ENCODE measurements around the gene ZDHHC12. TPM values are rescaled to one million over a fixed set of nuclear protein-coding genes. Genes with fewer than 3 reads are reported as not detected.

Gene ZDHHC12
- total RNA-seq, 2 donors from 2014 or later: 37.0 to 70.3 TPM

GRCh38 chr9:128731093-128731492 is 7.2 kb upstream of the ZDHHC12 start:
- H3K9me3 ChIP-seq: no peaks in the 10 kb centered on the region
- no peak for ATAC-seq (ENCODE audit: insufficient number of reproducible peaks, low FRiP score, low read depth)
- no peaks in the 10 kb centered on the region for H3K27me3 ChIP-seq (replicated peaks; ENCODE audit: insufficient read depth)
- H3K4me3 ChIP-seq: no peak overlapping the region
- no peaks in the 10 kb centered on the region for H3K4me1 ChIP-seq (ENCODE audit: control insufficient read depth in 1 of 2, low read depth in 2 of 2)
- DNase-seq (ENCODE audit: low spot score): no peak
- peaks cover 25% of the 10 kb centered on the region for H3K36me3 ChIP-seq
- H3K27ac ChIP-seq: no peak overlapping the region
- TF ChIP-seq, protein P1, sequence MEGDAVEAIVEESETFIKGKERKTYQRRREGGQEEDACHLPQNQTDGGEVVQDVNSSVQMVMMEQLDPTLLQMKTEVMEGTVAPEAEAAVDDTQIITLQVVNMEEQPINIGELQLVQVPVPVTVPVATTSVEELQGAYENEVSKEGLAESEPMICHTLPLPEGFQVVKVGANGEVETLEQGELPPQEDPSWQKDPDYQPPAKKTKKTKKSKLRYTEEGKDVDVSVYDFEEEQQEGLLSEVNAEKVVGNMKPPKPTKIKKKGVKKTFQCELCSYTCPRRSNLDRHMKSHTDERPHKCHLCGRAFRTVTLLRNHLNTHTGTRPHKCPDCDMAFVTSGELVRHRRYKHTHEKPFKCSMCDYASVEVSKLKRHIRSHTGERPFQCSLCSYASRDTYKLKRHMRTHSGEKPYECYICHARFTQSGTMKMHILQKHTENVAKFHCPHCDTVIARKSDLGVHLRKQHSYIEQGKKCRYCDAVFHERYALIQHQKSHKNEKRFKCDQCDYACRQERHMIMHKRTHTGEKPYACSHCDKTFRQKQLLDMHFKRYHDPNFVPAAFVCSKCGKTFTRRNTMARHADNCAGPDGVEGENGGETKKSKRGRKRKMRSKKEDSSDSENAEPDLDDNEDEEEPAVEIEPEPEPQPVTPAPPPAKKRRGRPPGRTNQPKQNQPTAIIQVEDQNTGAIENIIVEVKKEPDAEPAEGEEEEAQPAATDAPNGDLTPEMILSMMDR (IDR thresholded peaks at IDR 0.05): no peak

- DNase-seq (ENCODE audit: low spot score) (no peak), ATAC-seq (ENCODE audit: insufficient number of reproducible peaks, low FRiP score, low read depth) (no peak)
- H3K27me3 ChIP-seq (replicated peaks; ENCODE audit: insufficient read depth): no peaks in the 10 kb centered on the region
- no peaks in the 10 kb centered on the region for H3K9me3 ChIP-seq
- peaks cover 19% of the 10 kb centered on the region for H3K36me3 ChIP-seq
- H3K4me1 ChIP-seq (ENCODE audit: control insufficient read depth in 1 of 2, low read depth in 2 of 2): peaks cover 0 to 1% of the 10 kb centered on the region in 2 donors
- no peak overlapping the region for H3K27ac ChIP-seq
- H3K4me3 ChIP-seq: no peak overlapping the region
- TF ChIP-seq, protein P1 (IDR thresholded peaks at IDR 0.05): no peak
Observed at GRCh38 chr9:128729766-128730517, 6.0 kb upstream of the ZDHHC12 start.

- Histone ChIP-seq H3K27me3 (replicated peaks; ENCODE audit: insufficient read depth) (no peaks in the 10 kb centered on the region), H3K4me3 (no peak overlapping the region), H3K9me3 (no peaks in the 10 kb centered on the region), H3K36me3 (peaks cover 13% of the 10 kb centered on the region), H3K4me1 (ENCODE audit: control insufficient read depth in 1 of 2, low read depth in 2 of 2) (peaks cover 0 to 8% of the 10 kb centered on the region in 2 donors), H3K27ac (no peak overlapping the region)
- TF ChIP-seq, protein P1 (IDR thresholded peaks at IDR 0.05): no peak
- no peak for DNase-seq (ENCODE audit: low spot score)
- ATAC-seq (ENCODE audit: insufficient number of reproducible peaks, low FRiP score, low read depth): no peak
Observed at GRCh38 chr9:128729302-128729701, 5.4 kb upstream of the ZDHHC12 start.

- Histone ChIP-seq H3K4me3 (no peak overlapping the region), H3K9me3 (no peaks in the 10 kb centered on the region), H3K27ac (no peak overlapping the region), H3K36me3 (peaks cover 13% of the 10 kb centered on the region), H3K27me3 (replicated peaks; ENCODE audit: insufficient read depth) (no peaks in the 10 kb centered on the region), H3K4me1 (ENCODE audit: control insufficient read depth in 1 of 2, low read depth in 2 of 2) (peaks cover 0 to 12% of the 10 kb centered on the region in 2 donors)
- TF ChIP-seq, protein P1 (IDR thresholded peaks at IDR 0.05): no peak
- DNase-seq (ENCODE audit: low spot score) (no peak), ATAC-seq (ENCODE audit: insufficient number of reproducible peaks, low FRiP score, low read depth) (no peak)
Observed at GRCh38 chr9:128728298-128728697, 4.4 kb upstream of the ZDHHC12 start.

- H3K27me3 ChIP-seq (replicated peaks; ENCODE audit: insufficient read depth): no peaks in the 10 kb centered on the region
- no peak for ATAC-seq (ENCODE audit: insufficient number of reproducible peaks, low FRiP score, low read depth)
- TF ChIP-seq, protein P1 (IDR thresholded peaks at IDR 0.05): no peak
Observed at GRCh38 chr9:128727640-128728248, 3.8 kb upstream of the ZDHHC12 start.

More at GRCh38 chr9:128727640-128728248, 3.8 kb upstream of the ZDHHC12 start:
- Histone ChIP-seq H3K27ac (no peak overlapping the region), H3K4me3 (no peak overlapping the region), H3K9me3 (no peaks in the 10 kb centered on the region), H3K4me1 (ENCODE audit: control insufficient read depth in 1 of 2, low read depth in 2 of 2) (peaks cover 0 to 18% of the 10 kb centered on the region in 2 donors), H3K36me3 (peaks cover 13% of the 10 kb centered on the region)
- DNase-seq (ENCODE audit: low spot score): no peak

Measured in thoracic aorta (tissue), 2 donors.